ENCODE data around the gene FBXL2.

Gene FBXL2

DNA sequence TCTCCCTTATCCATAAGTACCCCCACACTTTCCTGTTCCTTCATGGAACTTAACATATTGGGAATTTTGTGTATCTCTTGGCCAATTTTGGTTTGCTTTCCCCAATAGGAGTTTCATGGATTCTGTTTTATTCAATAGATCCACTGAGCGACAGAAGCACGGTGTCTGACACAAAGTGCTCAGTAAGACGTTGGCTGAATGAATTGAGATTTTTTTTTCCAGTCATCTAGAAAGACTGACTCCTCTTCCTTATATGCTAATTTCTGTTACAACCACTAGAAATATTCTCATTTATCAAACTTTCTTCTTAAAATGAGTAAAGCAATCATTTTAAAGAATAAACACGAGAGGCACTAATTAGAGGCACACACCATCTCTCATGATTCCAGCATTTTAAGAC, 114.9 kb downstream of the FBXL2 start:
- H3K27me3 ChIP-seq (ENCODE audit: insufficient read depth, low read length), result no peaks in the 10 kb centered on the region
- no peaks in the 10 kb centered on the region for H3K9me2 ChIP-seq (ENCODE audit: low read depth, low read length)
- no peak overlapping the region for H2AFZ ChIP-seq (ENCODE audit: low read length)
- TF ChIP-seq EZH2 (IDR thresholded peaks at IDR 0.05; ENCODE audit: borderline replicate concordance, low read length), result no peak
- TF ChIP-seq, protein P1, sequence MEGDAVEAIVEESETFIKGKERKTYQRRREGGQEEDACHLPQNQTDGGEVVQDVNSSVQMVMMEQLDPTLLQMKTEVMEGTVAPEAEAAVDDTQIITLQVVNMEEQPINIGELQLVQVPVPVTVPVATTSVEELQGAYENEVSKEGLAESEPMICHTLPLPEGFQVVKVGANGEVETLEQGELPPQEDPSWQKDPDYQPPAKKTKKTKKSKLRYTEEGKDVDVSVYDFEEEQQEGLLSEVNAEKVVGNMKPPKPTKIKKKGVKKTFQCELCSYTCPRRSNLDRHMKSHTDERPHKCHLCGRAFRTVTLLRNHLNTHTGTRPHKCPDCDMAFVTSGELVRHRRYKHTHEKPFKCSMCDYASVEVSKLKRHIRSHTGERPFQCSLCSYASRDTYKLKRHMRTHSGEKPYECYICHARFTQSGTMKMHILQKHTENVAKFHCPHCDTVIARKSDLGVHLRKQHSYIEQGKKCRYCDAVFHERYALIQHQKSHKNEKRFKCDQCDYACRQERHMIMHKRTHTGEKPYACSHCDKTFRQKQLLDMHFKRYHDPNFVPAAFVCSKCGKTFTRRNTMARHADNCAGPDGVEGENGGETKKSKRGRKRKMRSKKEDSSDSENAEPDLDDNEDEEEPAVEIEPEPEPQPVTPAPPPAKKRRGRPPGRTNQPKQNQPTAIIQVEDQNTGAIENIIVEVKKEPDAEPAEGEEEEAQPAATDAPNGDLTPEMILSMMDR (IDR thresholded peaks at IDR 0.05; ENCODE audit: low read length), result no peak
- no peak overlapping the region for H3K9ac ChIP-seq (ENCODE audit: low read length)
- H4K20me1 ChIP-seq (ENCODE audit: insufficient read depth, low read length), result no peaks in the 10 kb centered on the region
- H3K4me2 ChIP-seq (ENCODE audit: low read length), result no peak overlapping the region
- H3K9me3 ChIP-seq (ENCODE audit: low read length), result no peaks in the 10 kb centered on the region
- H3K27ac ChIP-seq (ENCODE audit: low read depth, low read length, poor library complexity, severe bottlenecking), result no peak overlapping the region
- H3K79me2 ChIP-seq (ENCODE audit: insufficient read depth, low read length), result no peaks in the 10 kb centered on the region
- H3K4me3 ChIP-seq (ENCODE audit: low read depth, low read length, poor library complexity, severe bottlenecking), result no peak overlapping the region
- peaks cover 87% of the 10 kb centered on the region for H3K36me3 ChIP-seq (ENCODE audit: insufficient read depth, low read length)
- no peaks in the 10 kb centered on the region for H3K4me1 ChIP-seq (ENCODE audit: insufficient read depth, low read length, severe bottlenecking)
- H3F3A ChIP-seq (ENCODE audit: insufficient read depth, low read length), result no peaks in the 10 kb centered on the region

DNA sequence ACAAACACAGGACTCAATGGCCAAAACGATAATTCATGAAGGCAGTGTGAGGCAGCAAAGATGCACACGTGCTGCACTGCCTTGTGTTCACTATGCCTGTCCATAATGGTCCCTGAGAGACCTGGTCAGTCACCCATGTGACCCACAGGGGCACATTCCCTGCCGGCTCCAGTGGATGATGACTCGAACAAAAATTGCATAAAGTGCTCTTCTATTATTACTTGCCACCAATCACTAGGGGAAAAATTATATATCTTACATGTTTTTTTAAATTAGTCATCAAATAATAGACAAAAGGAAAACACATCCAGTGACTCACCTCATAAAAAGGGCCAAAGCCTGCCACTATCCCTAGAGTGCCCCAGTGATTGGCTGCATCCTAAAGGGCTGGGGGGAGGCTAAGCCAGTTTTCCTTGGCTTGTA, 115.5 kb downstream of the FBXL2 start:
- no peaks in the 10 kb centered on the region for H3K27me3 ChIP-seq (ENCODE audit: insufficient read depth, low read length)
- H3K79me2 ChIP-seq (ENCODE audit: insufficient read depth, low read length), result no peaks in the 10 kb centered on the region
- H3K4me2 ChIP-seq (ENCODE audit: low read length), result no peak overlapping the region
- no peaks in the 10 kb centered on the region for H3K4me1 ChIP-seq (ENCODE audit: insufficient read depth, low read length, severe bottlenecking)
- peaks cover 90% of the 10 kb centered on the region for H3K36me3 ChIP-seq (ENCODE audit: insufficient read depth, low read length)
- no peaks in the 10 kb centered on the region for H3K9me3 ChIP-seq (ENCODE audit: low read length)
- H3K9me2 ChIP-seq (ENCODE audit: low read depth, low read length), result no peaks in the 10 kb centered on the region
- H4K20me1 ChIP-seq (ENCODE audit: insufficient read depth, low read length), result no peaks in the 10 kb centered on the region
- no peak overlapping the region for H3K4me3 ChIP-seq (ENCODE audit: low read depth, low read length, poor library complexity, severe bottlenecking)
- H3F3A ChIP-seq (ENCODE audit: insufficient read depth, low read length), result no peaks in the 10 kb centered on the region
- H3K9ac ChIP-seq (ENCODE audit: low read length), result no peak overlapping the region
- no peak overlapping the region for H2AFZ ChIP-seq (ENCODE audit: low read length)
- no peak overlapping the region for H3K27ac ChIP-seq (ENCODE audit: low read depth, low read length, poor library complexity, severe bottlenecking)
- TF ChIP-seq, protein P1 (IDR thresholded peaks at IDR 0.05; ENCODE audit: low read length), result no peak
- TF ChIP-seq EZH2 (IDR thresholded peaks at IDR 0.05; ENCODE audit: borderline replicate concordance, low read length), result no peak

DNA sequence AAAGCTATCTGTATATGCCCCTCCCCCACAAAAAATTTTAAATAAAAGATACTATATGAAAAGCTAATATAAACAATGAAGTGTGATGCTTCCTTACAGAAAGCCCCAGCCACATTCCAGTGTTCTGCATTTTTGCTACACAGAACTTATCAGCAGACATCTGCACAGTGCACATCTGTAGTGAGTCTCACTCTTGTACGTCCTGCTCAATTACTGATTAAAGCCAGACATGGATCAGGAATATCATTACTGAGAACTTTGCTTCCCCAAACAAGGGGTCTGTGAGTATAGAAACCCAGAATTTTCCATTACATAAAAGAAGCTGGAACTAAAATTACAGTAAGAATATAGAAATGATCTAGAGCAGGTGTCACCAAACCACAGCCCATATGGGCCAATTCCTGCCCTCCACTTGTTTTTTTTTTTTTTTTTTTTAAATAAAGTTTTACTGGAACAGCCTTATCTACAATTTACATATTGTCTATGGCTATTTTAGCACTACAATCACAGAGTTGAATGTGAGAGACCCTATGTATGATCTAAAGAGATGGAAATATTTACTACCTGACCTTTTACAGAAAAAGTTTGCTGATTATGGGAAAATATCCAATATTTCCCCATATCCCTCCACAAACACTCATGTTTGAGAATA, 117.3 kb downstream of the FBXL2 start:
- Histone ChIP-seq H3K4me3 (ENCODE audit: low read depth, low read length, poor library complexity, severe bottlenecking) (no peak overlapping the region), H3K79me2 (ENCODE audit: insufficient read depth, low read length) (no peaks in the 10 kb centered on the region), H3K9me3 (ENCODE audit: low read length) (no peaks in the 10 kb centered on the region), H3K9ac (ENCODE audit: low read length) (no peak overlapping the region), H2AFZ (ENCODE audit: low read length) (no peak overlapping the region), H4K20me1 (ENCODE audit: insufficient read depth, low read length) (no peaks in the 10 kb centered on the region), H3K27me3 (ENCODE audit: insufficient read depth, low read length) (no peaks in the 10 kb centered on the region), H3K9me2 (ENCODE audit: low read depth, low read length) (no peaks in the 10 kb centered on the region), H3K4me2 (ENCODE audit: low read length) (no peak overlapping the region), H3K27ac (ENCODE audit: low read depth, low read length, poor library complexity, severe bottlenecking) (no peak overlapping the region), H3K36me3 (ENCODE audit: insufficient read depth, low read length) (peaks cover 91% of the 10 kb centered on the region), H3K4me1 (ENCODE audit: insufficient read depth, low read length, severe bottlenecking) (no peaks in the 10 kb centered on the region), H3F3A (ENCODE audit: insufficient read depth, low read length) (no peaks in the 10 kb centered on the region)
- no peak for TF ChIP-seq EZH2 (IDR thresholded peaks at IDR 0.05; ENCODE audit: borderline replicate concordance, low read length)
- TF ChIP-seq, protein P1 (IDR thresholded peaks at IDR 0.05; ENCODE audit: low read length), result no peak
